ENCODE data around the gene MACC1.

The MACC1 gene

DNA sequence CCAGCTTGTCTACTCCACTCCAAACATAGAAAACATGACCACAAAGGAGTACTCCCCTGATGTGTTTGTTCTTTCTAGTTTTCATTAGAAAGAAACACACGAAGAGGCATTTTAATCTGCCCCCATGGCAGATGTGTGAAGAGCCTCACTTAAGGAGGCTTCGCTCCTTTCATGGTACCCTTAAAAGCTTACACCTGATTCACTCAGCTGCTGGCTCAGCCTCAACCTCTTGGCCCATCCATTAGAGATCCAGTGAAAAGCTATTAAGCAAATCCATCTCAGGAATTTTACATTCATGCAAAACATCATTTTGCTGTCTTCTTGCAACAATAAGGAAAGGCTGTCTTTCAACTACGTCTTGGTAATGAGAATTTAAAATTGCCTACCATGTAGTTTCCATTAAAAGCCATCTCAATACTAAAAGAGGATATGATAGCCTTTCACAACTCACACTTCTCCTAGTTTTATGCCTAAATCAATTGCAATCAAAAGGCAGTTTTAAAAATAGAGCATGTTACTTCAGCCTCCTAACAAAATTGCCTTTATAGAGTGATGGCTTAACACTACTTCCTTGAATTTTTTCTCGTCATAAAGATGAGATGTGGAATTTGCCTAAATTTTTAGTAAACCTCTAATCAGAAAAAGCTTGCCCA lies 22.7 kb downstream of the MACC1 start:
- H3K4me3 ChIP-seq (replicated peaks; ENCODE audit: low read depth, low read length): no peak overlapping the region
- DNase-seq (ENCODE audit: extremely low read depth, low read depth): no peak
- TF ChIP-seq, protein P1, sequence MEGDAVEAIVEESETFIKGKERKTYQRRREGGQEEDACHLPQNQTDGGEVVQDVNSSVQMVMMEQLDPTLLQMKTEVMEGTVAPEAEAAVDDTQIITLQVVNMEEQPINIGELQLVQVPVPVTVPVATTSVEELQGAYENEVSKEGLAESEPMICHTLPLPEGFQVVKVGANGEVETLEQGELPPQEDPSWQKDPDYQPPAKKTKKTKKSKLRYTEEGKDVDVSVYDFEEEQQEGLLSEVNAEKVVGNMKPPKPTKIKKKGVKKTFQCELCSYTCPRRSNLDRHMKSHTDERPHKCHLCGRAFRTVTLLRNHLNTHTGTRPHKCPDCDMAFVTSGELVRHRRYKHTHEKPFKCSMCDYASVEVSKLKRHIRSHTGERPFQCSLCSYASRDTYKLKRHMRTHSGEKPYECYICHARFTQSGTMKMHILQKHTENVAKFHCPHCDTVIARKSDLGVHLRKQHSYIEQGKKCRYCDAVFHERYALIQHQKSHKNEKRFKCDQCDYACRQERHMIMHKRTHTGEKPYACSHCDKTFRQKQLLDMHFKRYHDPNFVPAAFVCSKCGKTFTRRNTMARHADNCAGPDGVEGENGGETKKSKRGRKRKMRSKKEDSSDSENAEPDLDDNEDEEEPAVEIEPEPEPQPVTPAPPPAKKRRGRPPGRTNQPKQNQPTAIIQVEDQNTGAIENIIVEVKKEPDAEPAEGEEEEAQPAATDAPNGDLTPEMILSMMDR (IDR thresholded peaks at IDR 0.05; ENCODE audit: low read depth, low read length, missing control alignments): no peak

DNA sequence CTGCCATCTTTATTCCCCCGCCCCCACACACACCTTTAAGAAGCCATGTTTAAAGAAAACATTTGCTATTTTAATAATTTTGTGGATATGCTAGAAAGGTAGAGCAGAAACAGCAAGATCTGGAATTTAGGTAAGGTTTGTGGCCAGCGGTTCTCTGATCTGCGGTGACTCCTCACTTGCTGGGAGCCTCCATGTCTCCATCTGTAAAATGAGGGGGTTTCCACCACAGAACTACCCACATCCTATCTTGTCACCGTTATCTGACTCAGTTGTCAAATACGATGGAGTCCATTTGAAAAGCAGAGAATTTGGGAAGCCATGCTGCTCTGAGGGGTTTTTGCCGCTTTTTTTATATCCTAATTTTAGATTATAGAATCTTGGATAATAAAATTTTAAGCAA lies 23.3 kb downstream of the MACC1 start:
- TF ChIP-seq, protein P1 (IDR thresholded peaks at IDR 0.05; ENCODE audit: low read depth, low read length, missing control alignments): no peak
- DNase-seq (ENCODE audit: extremely low read depth, low read depth): no peak
- no peak overlapping the region for H3K4me3 ChIP-seq (replicated peaks; ENCODE audit: low read depth, low read length)

DNA sequence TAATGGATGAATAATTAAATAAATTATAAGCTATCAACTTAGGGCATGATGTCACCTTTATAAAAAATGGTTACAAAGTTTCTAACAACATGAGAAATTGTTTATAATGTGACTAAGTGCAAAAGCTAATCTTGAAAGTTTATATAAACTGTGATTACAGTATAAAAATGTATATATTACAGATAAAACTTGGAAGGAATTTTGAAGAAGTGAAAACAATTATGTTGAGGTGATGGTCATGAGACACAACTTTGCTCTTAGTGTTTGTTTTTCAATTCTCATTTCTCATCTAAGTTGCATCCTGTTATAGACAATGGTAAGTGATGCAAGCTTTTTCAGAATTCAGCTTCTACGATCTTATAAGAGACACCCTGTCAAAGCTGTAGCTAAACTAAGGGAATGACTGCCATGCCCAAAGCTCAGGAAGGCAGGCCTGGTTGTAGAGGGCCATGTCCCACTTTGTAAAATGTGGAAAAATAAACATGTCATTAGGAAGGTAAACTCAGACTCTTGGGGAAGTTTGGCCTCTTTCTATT lies 23.9 kb downstream of the MACC1 start:
- DNase-seq (ENCODE audit: extremely low read depth, low read depth): no peak
- no peak overlapping the region for H3K4me3 ChIP-seq (replicated peaks; ENCODE audit: low read depth, low read length)
- TF ChIP-seq, protein P1 (IDR thresholded peaks at IDR 0.05; ENCODE audit: low read depth, low read length, missing control alignments): no peak

DNA sequence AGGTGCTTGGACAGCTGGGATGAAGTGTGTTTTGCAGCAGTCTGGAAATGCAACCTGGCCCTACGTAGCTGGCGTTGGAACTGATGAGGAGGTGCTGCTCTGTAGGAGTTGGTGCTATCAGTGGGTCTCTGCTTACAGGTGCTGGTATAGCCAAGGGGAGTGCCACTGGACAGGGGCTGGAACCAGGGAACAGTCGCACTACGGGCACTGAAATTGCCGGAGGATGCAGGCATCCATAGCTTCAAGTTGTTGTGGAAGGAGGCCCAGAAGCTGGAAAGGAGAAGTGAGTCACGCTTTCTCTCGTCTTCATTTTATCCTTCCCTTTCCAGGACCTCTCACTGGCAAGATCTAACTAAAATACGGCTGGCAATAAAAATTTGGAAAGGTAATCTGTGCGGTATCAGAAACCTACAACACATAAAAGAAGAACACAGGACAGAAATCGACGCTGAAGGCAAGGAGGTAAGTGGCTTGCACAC lies 25.8 kb downstream of the MACC1 start:
- TF ChIP-seq, protein P1 (IDR thresholded peaks at IDR 0.05; ENCODE audit: low read depth, low read length, missing control alignments): no peak
- DNase-seq (ENCODE audit: extremely low read depth, low read depth): no peak
- H3K4me3 ChIP-seq (replicated peaks; ENCODE audit: low read depth, low read length): no peak overlapping the region

DNA sequence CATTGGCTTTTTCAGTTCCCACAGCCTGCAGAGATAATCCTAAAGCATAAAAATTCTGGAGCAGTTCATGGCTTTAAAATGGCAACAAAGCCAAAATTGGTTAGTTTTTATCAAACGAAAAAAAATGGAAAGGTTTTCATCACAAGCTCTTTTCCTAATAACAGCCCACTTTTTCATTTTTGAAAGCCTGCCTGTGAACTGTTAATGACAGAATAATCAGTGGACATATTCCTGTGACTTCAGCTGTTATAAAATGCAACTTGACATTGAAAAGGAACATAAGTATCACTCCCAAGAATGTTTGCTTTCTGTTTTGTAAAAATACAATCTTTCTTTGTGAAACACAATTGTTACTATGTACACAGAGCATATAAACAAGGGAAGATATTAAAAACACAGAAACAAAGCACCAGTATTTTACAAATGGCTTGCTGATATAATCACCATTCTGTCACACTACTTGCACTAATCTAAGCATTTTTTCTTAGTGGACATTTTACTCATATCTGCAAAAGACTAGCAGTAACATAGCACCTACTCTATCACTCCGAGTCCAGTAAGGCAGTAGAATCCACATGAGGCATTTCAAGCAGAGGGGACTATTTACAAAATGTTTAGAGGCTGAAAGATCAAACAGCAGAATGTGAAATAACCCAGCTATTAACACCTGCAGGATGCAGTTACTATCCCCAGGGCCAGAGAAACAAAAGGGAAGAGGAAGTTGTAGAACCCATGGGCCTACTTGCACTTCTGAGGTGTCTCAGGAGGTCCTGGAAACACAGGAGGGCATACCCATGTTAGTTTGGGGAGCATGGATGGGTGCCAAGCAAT lies 26.4 kb downstream of the MACC1 start:
- H3K4me3 ChIP-seq (replicated peaks; ENCODE audit: low read depth, low read length): no peak overlapping the region
- no peak for DNase-seq (ENCODE audit: extremely low read depth, low read depth)
- TF ChIP-seq, protein P1 (IDR thresholded peaks at IDR 0.05; ENCODE audit: low read depth, low read length, missing control alignments): no peak

DNA sequence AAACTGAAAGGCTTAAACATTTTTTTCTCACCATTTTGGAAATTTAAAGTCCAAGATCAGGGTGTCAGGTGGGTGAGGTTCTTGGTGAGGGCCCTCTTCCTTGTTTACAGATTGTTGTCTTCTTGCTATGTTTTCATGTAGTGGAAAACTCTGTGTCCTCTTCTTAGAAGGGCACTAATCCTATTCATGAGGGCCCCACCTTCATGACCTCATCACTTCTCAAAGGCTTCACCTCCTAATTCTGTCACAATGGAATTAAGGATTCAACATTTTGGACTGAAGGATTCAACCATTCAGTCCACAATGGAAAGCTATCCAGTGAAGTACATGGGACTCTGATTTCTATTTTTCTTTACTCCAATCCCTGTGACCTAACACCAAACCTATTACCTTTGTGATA lies 27.3 kb downstream of the MACC1 start:
- DNase-seq (ENCODE audit: extremely low read depth, low read depth): no peak
- TF ChIP-seq, protein P1 (IDR thresholded peaks at IDR 0.05; ENCODE audit: low read depth, low read length, missing control alignments): no peak

More for the DNA sequence above, 27.3 kb downstream of the MACC1 start:
- no peak overlapping the region for H3K4me3 ChIP-seq (replicated peaks; ENCODE audit: low read depth, low read length)
